Colonic mucosa (tissue), 4 donors: ENCODE data around the gene DHX35. TPM values are rescaled to one million over a fixed set of nuclear protein-coding genes. Genes with fewer than 3 reads are reported as not detected.
A peak's percentile ranks its signal among the peaks of the same experiment; 100 is the strongest.

Source experiments
- DNase-seq: peaks from one replicate; pipeline ENCODE4 v3.0.0-alpha.2; 2020
- H3K27ac ChIP-seq: fragments of 200-600 bp; one replicate; pipeline ENCODE4 v1.8.0; 2021
- H3K27me3 ChIP-seq: fragments of 200-600 bp; one replicate; pipeline ENCODE4 v1.8.0; 2021
- H3K36me3 ChIP-seq: fragments of 200-600 bp; one replicate; pipeline ENCODE4 v1.8.0; 2021
- H3K4me1 ChIP-seq: fragments of 200-600 bp; one replicate; pipeline ENCODE4 v1.8.0; 2021; ENCODE audit warnings: mild to moderate bottlenecking
- H3K4me3 ChIP-seq: fragments of 200-600 bp; one replicate; pipeline ENCODE4 v1.8.0; 2021
- H3K9ac ChIP-seq, 2 donors: one replicate each; pipeline ENCODE4 v1.7.0; 2013; ENCODE audit warnings: control low read depth in 2 of 2, low read depth in 2 of 2, low read length in 2 of 2
- H3K9me3 ChIP-seq: fragments of 200-600 bp; one replicate; pipeline ENCODE4 v1.8.0; 2021
- intact Hi-C: fragments of 100-400 bp; cut with DNase I; formaldehyde crosslinking; loops from one replicate; pipeline ENCODE4 v1.14.1; 2022
- total RNA-seq, 2 donors: library from RNA; stranded (reverse); fragmentation: NEBNext Ultra II Directional in 1 of 2; extraction: Animal tissue kit (Norgen Biotek cat#: 25700) in 1 of 2; gene quantifications; one replicate each; pipeline ENCODE4 v1.2.1, GENCODE V29; 2021
- TF ChIP-seq, protein P1 (sequence below): fragments of 200-600 bp; IDR thresholded peaks from one replicate; pipeline ENCODE4 v1.8.0; 2022; ENCODE audit warnings: antibody characterized with exemption, mild to moderate bottlenecking
- donor health status: healthy.
- donor health status: DM: no; HTN: no; CAD: no.
- donor health status: DM: no; HTN: no; CAD: no.

DHX35 gene
- total RNA-seq: 10 to 100 TPM; 16.3 to 16.9 TPM

DNA sequence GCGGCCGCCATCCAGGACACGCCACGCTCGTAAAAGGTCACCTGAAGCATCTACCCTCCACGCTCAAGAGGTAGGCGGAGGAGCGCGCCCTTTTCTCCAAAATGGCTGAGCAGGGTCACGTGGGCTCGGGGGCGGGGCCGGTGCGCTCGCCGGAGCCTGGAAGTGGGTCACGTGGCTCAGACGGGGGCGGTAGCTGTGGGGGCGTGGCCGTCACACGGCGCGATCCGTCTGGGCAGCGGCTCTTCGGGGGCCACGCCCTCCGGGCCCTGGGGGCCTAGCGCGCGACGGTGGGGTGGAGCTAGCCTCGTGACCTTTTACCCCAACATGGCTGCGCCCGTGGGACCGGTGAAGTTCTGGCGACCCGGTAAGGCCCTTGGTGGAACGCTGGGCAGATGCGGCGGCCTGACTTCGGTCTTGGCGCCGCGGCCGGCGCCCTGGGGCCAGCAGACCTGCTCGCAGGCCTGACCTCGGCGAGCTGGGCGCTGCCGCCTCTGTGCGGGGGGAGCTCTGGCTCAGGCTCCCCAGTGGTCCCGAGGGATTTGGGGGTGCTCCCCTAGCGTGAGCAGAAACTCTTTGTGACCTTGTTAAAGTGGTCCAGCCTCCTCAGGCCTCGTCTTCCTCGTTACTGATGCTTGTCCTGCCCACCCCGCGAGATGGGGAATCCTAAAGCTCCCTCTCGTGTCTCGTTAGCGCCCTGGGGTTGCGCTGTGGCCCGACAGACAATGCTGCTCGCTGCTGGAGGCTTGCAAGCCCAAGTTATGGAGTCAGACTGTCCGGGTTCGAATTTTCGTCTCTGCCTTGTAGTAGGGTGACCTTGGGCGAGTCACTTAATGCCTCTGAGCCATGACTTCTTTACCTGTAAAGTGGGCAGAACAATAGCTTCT is at the start of gene DHX35:
Gene DHX35, plus strand, starts transcription at position 301 of the 884 bp plus-strand sequence. Its CDS starts 24 bp downstream, at position 325.
- H3K4me3 ChIP-seq: peak within 1 kb of the TSS; percentile 100
- no peaks in the 10 kb centered on the region for H3K9me3 ChIP-seq
- intact Hi-C loops: no loop called here
- TF ChIP-seq, protein P1, sequence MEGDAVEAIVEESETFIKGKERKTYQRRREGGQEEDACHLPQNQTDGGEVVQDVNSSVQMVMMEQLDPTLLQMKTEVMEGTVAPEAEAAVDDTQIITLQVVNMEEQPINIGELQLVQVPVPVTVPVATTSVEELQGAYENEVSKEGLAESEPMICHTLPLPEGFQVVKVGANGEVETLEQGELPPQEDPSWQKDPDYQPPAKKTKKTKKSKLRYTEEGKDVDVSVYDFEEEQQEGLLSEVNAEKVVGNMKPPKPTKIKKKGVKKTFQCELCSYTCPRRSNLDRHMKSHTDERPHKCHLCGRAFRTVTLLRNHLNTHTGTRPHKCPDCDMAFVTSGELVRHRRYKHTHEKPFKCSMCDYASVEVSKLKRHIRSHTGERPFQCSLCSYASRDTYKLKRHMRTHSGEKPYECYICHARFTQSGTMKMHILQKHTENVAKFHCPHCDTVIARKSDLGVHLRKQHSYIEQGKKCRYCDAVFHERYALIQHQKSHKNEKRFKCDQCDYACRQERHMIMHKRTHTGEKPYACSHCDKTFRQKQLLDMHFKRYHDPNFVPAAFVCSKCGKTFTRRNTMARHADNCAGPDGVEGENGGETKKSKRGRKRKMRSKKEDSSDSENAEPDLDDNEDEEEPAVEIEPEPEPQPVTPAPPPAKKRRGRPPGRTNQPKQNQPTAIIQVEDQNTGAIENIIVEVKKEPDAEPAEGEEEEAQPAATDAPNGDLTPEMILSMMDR: no peak
- peak within 1 kb of the TSS; percentile 81 to 89 for H3K9ac ChIP-seq
- DNase-seq: peak; percentile 98
- H3K36me3 ChIP-seq: no peaks in the 10 kb centered on the region
- H3K4me1 ChIP-seq: no peaks in the 10 kb centered on the region
- H3K27ac ChIP-seq: peak within 1 kb of the TSS; percentile 94
- H3K27me3 ChIP-seq: no peaks in the 10 kb centered on the region

DNA sequence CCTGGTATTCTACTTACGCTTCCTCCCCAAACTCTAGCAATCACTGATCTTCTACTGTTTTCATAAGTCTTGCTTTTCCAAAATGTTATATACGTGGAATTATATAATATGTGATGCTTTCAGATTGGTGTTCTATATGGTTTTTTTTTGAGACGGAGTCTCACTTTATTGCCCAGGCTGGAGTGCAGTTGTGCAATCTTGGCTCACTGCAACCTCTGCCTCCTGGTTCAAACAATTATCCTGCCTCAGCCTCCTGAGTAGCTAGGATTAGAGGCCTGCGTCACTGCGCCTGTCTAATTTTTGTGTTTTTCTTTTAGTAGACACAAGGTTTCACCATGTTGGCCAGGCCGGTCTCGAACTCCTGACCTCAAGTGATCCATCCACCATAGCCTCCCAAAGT is 46.8 kb upstream of the DHX35 start:
- TF ChIP-seq, protein P1: no peak
- no peak for DNase-seq
- Histone ChIP-seq H3K36me3 (no peaks in the 10 kb centered on the region), H3K27ac (no peak overlapping the region), H3K9ac (no peak overlapping the region), H3K9me3 (no peaks in the 10 kb centered on the region), H3K4me1 (no peaks in the 10 kb centered on the region), H3K4me3 (no peak overlapping the region), H3K27me3 (no peaks in the 10 kb centered on the region)
- intact Hi-C loops: no loop called here

DNA sequence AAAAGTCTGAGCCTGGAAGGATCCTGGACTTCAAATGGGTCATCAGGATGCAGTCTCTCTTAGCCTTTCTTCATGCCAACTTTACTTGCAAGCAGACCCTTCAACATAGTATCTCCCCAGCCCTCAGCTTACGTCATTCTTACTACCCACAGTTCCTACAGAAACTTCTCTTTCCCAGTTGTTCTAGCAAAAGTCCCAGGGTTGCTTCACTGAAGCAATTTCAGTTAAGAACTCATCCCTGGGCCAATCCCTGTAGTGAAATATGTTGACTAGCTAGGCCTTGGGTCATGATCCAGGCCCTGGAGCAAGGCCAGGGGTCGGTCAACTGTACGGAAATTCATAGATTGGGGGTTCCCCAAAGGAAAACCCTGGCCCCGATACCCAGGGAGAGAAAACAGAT is 44.5 kb upstream of the DHX35 start:
- H3K4me1 ChIP-seq: no peaks in the 10 kb centered on the region
- no peak for DNase-seq
- H3K4me3 ChIP-seq: no peak overlapping the region
- H3K27me3 ChIP-seq: no peaks in the 10 kb centered on the region
- TF ChIP-seq, protein P1: no peak
- H3K27ac ChIP-seq: no peak overlapping the region
- no peak overlapping the region for H3K9ac ChIP-seq
- H3K36me3 ChIP-seq: no peaks in the 10 kb centered on the region
- H3K9me3 ChIP-seq: no peaks in the 10 kb centered on the region
- intact Hi-C loops: no loop called here

DNA sequence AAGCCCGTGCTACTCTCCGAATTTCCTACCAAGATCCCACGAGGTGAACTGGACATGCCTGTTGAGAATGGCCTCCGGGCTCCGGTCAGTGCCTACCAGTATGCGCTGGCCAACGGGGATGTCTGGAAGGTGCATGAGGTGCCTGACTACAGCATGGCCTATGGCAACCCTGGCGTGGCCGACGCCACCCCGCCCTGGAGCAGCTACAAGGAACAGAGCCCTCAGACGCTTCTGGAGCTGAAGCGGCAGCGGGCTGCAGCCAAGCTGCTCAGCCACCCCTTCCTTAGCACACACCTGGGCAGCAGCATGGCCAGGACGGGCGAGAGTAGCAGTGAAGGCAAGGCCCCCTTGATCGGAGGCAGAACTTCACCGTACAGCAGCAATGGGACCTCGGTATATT is 44.0 kb upstream of the DHX35 start:
- no peak for DNase-seq
- TF ChIP-seq, protein P1: no peak
- Histone ChIP-seq H3K9me3 (no peaks in the 10 kb centered on the region), H3K4me1 (no peaks in the 10 kb centered on the region), H3K36me3 (no peaks in the 10 kb centered on the region), H3K27me3 (no peaks in the 10 kb centered on the region), H3K9ac (no peak overlapping the region), H3K4me3 (no peak overlapping the region), H3K27ac (no peak overlapping the region)
- intact Hi-C loops: no loop called here

GRCh38 chr20:38919683-38920082 is 42.5 kb upstream of the DHX35 start:
- DNase-seq: no peak
- no peaks in the 10 kb centered on the region for H3K4me1 ChIP-seq
- intact Hi-C loops: no loop called here
- H3K9ac ChIP-seq: no peak overlapping the region
- TF ChIP-seq, protein P1: no peak
- no peak overlapping the region for H3K4me3 ChIP-seq
- H3K9me3 ChIP-seq: no peaks in the 10 kb centered on the region
- no peaks in the 10 kb centered on the region for H3K27me3 ChIP-seq
- no peaks in the 10 kb centered on the region for H3K36me3 ChIP-seq
- no peak overlapping the region for H3K27ac ChIP-seq
